ENCODE results near the gene EIF4G3.

DNA sequence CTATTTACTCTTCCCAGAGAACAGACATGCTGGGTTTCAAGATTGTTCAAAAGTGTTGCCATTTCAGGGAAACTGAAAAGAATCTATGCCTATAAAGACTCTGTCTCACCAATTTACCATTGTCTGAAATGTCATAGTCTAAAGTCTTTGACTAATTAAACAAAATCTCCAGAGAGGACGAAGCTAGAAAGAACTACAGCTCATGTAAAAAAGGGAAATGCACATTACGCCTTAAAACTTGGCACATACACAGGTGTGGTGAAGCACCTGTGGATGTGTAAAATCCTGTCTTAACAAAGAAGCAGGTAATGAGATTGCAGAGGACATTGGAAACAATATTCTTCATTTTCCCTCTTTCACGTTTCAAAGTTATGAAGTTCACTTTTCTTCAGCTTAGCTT lies 130.6 kb downstream of the EIF4G3 start:
- TF ChIP-seq, protein P1, sequence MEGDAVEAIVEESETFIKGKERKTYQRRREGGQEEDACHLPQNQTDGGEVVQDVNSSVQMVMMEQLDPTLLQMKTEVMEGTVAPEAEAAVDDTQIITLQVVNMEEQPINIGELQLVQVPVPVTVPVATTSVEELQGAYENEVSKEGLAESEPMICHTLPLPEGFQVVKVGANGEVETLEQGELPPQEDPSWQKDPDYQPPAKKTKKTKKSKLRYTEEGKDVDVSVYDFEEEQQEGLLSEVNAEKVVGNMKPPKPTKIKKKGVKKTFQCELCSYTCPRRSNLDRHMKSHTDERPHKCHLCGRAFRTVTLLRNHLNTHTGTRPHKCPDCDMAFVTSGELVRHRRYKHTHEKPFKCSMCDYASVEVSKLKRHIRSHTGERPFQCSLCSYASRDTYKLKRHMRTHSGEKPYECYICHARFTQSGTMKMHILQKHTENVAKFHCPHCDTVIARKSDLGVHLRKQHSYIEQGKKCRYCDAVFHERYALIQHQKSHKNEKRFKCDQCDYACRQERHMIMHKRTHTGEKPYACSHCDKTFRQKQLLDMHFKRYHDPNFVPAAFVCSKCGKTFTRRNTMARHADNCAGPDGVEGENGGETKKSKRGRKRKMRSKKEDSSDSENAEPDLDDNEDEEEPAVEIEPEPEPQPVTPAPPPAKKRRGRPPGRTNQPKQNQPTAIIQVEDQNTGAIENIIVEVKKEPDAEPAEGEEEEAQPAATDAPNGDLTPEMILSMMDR (IDR thresholded peaks at IDR 0.05), result no peak
- TF ChIP-seq POLR2A (IDR thresholded peaks at IDR 0.05), result no peak
